ENCODE measurements around the gene SET. TPM values are rescaled to one million over a fixed set of nuclear protein-coding genes. Genes with fewer than 3 reads are reported as not detected.

The SET gene
- total and polyA plus RNA-seq, 2 donors (not counting 1 experiment from before 2014, with no cell fraction given), result 54.9 to 309 TPM

DNA sequence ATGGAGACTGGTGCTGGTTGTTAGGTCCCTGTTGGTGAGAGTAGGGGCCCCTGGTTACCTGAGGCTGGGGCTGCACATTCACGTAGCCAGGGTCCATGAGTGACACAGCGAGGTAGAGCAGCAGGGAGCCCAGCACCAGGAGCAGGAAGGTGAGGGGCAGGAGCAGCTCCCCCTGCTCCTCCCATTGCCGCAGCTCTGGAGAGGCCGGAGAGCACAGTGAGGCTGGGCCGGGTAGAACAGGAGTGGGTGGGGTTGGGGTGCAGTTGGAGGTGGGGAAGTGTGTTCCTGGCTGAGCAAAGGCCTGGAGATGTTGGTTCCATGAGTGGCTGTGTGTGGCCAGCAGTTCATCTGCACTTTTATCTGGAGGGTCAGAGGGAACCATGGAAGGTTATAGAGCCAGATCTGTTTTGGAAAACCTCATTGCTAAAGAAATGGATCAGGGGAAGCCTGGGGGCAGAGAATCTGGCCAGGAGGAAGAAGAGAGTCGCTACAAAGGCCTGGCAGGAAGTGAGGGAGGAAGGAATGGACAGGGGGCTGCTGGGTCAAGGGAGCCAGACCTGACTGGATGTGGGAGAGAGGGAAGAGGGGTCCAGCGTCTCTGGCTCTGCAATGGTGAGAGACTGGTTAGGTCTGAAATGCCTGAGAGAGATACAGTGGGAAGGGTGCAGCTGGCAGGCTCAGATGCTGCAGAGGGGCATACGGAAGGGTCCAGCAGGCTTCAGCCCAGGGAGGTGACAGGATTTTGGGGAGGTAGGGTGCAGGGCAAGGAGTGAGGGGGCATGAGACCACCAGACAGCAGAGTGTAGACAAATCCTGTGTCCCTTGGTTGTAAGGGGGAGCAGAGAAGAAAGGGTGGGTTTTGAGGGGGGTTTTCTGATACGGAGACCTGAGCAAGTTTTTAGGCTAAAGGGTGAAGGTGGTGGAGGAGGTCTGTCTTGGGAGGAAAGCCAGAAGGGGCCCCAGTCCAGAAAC, 33.6 kb downstream of the SET start:
- DNase-seq (no peak), ATAC-seq (ENCODE audit: low read depth) (no peak)
- Mint-ChIP-seq H3K27me3 (no peaks in the 10 kb centered on the region), H3K4me3 (peak overlapping the region; percentile 97), H3K27ac (peak overlapping the region; percentile 83), H3K9me3 (ENCODE audit: insufficient read depth) (no peaks in the 10 kb centered on the region), H3K4me1 (peaks cover 31% of the 10 kb centered on the region)
- no peak for TF ChIP-seq EZH2 (IDR thresholded peaks at IDR 0.05; ENCODE audit: borderline replicate concordance, insufficient read depth, low read depth, low read length, poor library complexity, severe bottlenecking)
- TF ChIP-seq, protein P1, sequence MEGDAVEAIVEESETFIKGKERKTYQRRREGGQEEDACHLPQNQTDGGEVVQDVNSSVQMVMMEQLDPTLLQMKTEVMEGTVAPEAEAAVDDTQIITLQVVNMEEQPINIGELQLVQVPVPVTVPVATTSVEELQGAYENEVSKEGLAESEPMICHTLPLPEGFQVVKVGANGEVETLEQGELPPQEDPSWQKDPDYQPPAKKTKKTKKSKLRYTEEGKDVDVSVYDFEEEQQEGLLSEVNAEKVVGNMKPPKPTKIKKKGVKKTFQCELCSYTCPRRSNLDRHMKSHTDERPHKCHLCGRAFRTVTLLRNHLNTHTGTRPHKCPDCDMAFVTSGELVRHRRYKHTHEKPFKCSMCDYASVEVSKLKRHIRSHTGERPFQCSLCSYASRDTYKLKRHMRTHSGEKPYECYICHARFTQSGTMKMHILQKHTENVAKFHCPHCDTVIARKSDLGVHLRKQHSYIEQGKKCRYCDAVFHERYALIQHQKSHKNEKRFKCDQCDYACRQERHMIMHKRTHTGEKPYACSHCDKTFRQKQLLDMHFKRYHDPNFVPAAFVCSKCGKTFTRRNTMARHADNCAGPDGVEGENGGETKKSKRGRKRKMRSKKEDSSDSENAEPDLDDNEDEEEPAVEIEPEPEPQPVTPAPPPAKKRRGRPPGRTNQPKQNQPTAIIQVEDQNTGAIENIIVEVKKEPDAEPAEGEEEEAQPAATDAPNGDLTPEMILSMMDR (IDR thresholded peaks at IDR 0.05), result no peak
- Histone ChIP-seq H3K4me2 (replicated peaks; ENCODE audit: low read depth, low read length, poor library complexity, severe bottlenecking) (peak overlapping the region; percentile 87), H3K27me3 (replicated peaks in 1 of 4; ENCODE audit: control extremely low read depth in 1 of 4, control insufficient read depth in 3 of 4, insufficient read depth in 4 of 4, low read length in 3 of 4) (no peaks in the 10 kb centered on the region), H3K27ac (ENCODE audit: low read length in 2 of 2) (peak overlapping the region in 1 of 2 donors; percentile 82), H3K9ac (ENCODE audit: low read length) (peak overlapping the region; percentile 93), H3K79me2 (ENCODE audit: control insufficient read depth, insufficient read depth, low read length) (peaks cover 8% of the 10 kb centered on the region), H3K4me1 (ENCODE audit: control insufficient read depth in 2 of 2, insufficient read depth in 2 of 2, low read length in 2 of 2) (peaks cover 18 to 23% of the 10 kb centered on the region in 2 donors), H2AFZ (ENCODE audit: insufficient read depth, low read depth, low read length, poor library complexity, severe bottlenecking) (no peak overlapping the region), H3K4me3 (ENCODE audit: control extremely low read depth in 1 of 5, extremely low read depth in 1 of 5, insufficient read depth in 1 of 5, low read depth in 2 of 5, low read length in 4 of 5) (peak overlapping the region in 2 of 5 experiments; percentile 73 to 92), H3K9me3 (ENCODE audit: control extremely low read depth in 1 of 3, control insufficient read depth in 2 of 3, insufficient read depth in 1 of 3, low read length in 2 of 3) (no peaks in the 10 kb centered on the region), H4K20me1 (ENCODE audit: control insufficient read depth, insufficient read depth, low read length, poor library complexity, severe bottlenecking) (no peaks in the 10 kb centered on the region), H3K36me3 (replicated peaks in 1 of 2; ENCODE audit: control extremely low read depth in 1 of 2, control insufficient read depth in 1 of 2, extremely low read depth in 1 of 2, insufficient read depth in 2 of 2, low read length in 1 of 2) (peaks cover 0 to 13% of the 10 kb centered on the region in 2 experiments)
- POLR2A ChIA-PET, result no interaction called here
- CTCF ChIA-PET, result no interaction called here
- intact Hi-C loops (cut with micrococcal nuclease), result loop anchor here (5.0 kb wide), 1 partner anchor 1080 kb away; the partner anchor contains the start of gene TOR1B
- 76% methylated on average over 9 of the region's 9 CpGs for whole genome bisulfite sequencing (ENCODE audit: insufficient coverage)

Measured in B cell (primary cell).